Left lung (tissue), 10 donors: ENCODE results near the gene CDK6. TPM values are rescaled to one million over a fixed set of nuclear protein-coding genes. Genes with fewer than 3 reads are reported as not detected.

Experiments used
- ATAC-seq: fragments of 200-7000 bp; cut with Tn5 transposase; one replicate; pipeline ENCODE4 v1.9.1; 2020; ENCODE audit warnings: moderate library complexity
- DNase-seq, 4 donors: peaks; one replicate each; pipeline ENCODE4 v3.0.0-alpha.2; 2013 to 2020
- H3K27ac ChIP-seq, 2 donors: fragments of 200-600 bp; sonication (generic) in 1 of 2; one replicate each; pipeline versions ENCODE4 v1.5.0 to v1.8.0; 2020 to 2021
- H3K27me3 ChIP-seq, 2 donors: fragments of 200-600 bp; sonication (generic) in 1 of 2; one replicate each; pipeline versions ENCODE4 v1.5.0 to v1.8.0; 2020 to 2021
- H3K36me3 ChIP-seq, 2 donors: fragments of 200-600 bp; sonication (generic) in 1 of 2; one replicate each; pipeline versions ENCODE4 v1.5.0 to v1.8.0; 2020 to 2021
- H3K4me1 ChIP-seq, 2 donors: fragments of 200-600 bp; one replicate each; pipeline ENCODE4 v1.8.0; 2021
- H3K4me3 ChIP-seq, 2 donors: fragments of 200-600 bp; sonication (generic) in 1 of 2; one replicate each; pipeline versions ENCODE4 v1.5.0 to v1.8.0; 2020 to 2021; ENCODE audit warnings: mild to moderate bottlenecking in 1 of 2
- H3K9me3 ChIP-seq, 2 donors: fragments of 200-600 bp; sonication (generic) in 1 of 2; one replicate each; pipeline versions ENCODE4 v1.5.0 to v1.8.0; 2020 to 2021
- intact Hi-C, 2 donors: fragments of 100-400 bp; cut with DNase I; formaldehyde crosslinking; loops; one replicate each; pipeline versions ENCODE4 v1.11.2 to v1.14.2; 2022
- polyA plus RNA-seq, 6 donors: library from polyadenylated mRNA; unstranded; fragments of 120-200 nt; gene quantifications; one replicate each; pipeline ENCODE4 v1.2.1, GENCODE V29; 2013; ENCODE audit not compliant: insufficient read length in 6 of 6
- total RNA-seq, 2 donors: library from RNA; stranded (reverse); fragmentation: NEBNext Ultra II Directional; extraction: Animal tissue kit (Norgen Biotek cat#: 25700); gene quantifications; one replicate each; pipeline ENCODE4 v1.2.1, GENCODE V29; 2021
- TF ChIP-seq, protein P1 (sequence below), 2 donors: fragments of 200-600 bp; sonication (generic) in 1 of 2; IDR thresholded peaks; one replicate each; pipeline versions ENCODE4 v1.5.0 to v1.8.0; 2021; ENCODE audit warnings: antibody characterized with exemption in 2 of 2
- donor health status: DM: no; HTN: yes; CAD: no.
- donor health status: DM: no; HTN: no; CAD: no.

The CDK6 gene
- total and polyA plus RNA-seq, 8 donors = 20.3 to 52.2 (median 43.7) TPM

DNA sequence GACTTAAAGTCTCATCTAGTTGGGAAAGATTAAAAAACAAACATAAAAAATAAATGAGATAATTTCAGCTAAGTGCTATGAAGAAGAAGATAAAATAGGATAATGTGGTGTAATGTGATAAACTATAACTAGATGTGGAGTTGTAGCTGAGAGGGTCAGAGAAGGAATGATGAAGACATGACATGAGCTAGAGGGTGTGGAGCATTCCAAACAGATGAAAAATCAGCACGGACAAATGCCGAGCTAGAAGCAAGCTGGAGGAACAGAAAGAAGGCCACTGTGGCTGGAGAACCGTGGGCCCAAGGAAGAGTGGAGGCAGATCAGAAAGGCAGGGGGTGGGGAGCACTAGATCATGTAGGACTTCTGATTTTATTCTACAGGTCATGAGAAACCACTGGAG is 70.6 kb downstream of the CDK6 start:
- Histone ChIP-seq H3K4me3 (no peak overlapping the region), H3K27ac (no peak overlapping the region), H3K9me3 (no peaks in the 10 kb centered on the region), H3K36me3 (no peaks in the 10 kb centered on the region), H3K27me3 (no peaks in the 10 kb centered on the region), H3K4me1 (peaks cover 13 to 19% of the 10 kb centered on the region in 2 donors)
- DNase-seq (no peak), ATAC-seq (peak; percentile 35)
- intact Hi-C loops = loop anchor here in 1 of 2 donors (10.0 kb wide), 1 partner anchor 59 kb away; no protein-coding TSS in a partner anchor
- TF ChIP-seq, protein P1, sequence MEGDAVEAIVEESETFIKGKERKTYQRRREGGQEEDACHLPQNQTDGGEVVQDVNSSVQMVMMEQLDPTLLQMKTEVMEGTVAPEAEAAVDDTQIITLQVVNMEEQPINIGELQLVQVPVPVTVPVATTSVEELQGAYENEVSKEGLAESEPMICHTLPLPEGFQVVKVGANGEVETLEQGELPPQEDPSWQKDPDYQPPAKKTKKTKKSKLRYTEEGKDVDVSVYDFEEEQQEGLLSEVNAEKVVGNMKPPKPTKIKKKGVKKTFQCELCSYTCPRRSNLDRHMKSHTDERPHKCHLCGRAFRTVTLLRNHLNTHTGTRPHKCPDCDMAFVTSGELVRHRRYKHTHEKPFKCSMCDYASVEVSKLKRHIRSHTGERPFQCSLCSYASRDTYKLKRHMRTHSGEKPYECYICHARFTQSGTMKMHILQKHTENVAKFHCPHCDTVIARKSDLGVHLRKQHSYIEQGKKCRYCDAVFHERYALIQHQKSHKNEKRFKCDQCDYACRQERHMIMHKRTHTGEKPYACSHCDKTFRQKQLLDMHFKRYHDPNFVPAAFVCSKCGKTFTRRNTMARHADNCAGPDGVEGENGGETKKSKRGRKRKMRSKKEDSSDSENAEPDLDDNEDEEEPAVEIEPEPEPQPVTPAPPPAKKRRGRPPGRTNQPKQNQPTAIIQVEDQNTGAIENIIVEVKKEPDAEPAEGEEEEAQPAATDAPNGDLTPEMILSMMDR (IDR thresholded peaks at IDR 0.05) = no peak

DNA sequence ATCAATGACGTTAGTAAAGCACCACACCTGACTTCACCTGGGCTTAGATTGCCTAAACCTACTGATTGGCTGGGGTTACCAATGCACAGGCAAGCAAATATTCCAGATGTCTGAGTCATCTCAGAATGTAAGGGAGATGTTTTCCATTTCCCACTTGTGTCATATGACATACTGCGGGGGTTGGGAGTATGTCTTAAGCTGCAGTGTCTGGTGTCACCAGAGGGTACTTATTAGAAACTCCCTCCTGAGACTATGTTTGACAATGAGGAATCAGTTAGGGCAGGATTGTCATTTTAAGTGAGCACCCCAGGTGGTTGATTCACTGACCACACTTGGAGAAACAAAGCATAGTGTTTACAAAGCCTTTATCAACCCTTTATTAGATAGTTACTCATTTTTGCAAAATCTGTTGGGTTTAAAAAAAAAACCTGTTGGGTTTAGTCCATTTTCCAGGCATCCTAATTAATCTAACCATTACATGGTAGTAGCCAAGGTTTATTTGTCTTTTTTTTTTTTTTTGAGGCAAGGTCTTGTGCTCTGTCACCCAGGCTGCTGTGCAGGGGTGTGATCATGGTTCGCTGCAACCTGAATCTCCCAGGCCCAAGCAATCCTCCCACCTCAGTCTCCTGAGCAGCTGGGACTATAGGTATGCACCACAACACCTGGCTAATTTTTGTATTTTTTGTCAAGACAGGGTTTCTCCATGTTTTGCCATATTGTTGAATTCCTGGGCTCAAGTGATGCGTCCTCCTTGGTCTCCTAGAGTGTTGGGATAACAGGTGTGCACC is 72.5 kb downstream of the CDK6 start:
- H3K4me3 ChIP-seq = no peak overlapping the region
- no peak for DNase-seq
- intact Hi-C loops = loop anchor here in 1 of 2 donors (10.0 kb wide), 1 partner anchor 61 kb away; no protein-coding TSS in a partner anchor
- peak; percentile 42 for ATAC-seq
- no peaks in the 10 kb centered on the region for H3K27me3 ChIP-seq
- TF ChIP-seq, protein P1 (IDR thresholded peaks at IDR 0.05) = no peak
- no peaks in the 10 kb centered on the region for H3K9me3 ChIP-seq
- H3K36me3 ChIP-seq = no peaks in the 10 kb centered on the region
- peaks cover 13 to 19% of the 10 kb centered on the region in 2 donors for H3K4me1 ChIP-seq
- H3K27ac ChIP-seq = no peak overlapping the region

- Histone ChIP-seq H3K9me3 (no peaks in the 10 kb centered on the region), H3K36me3 (no peaks in the 10 kb centered on the region), H3K27me3 (no peaks in the 10 kb centered on the region), H3K4me3 (no peak overlapping the region), H3K4me1 (peaks cover 13 to 19% of the 10 kb centered on the region in 2 donors), H3K27ac (no peak overlapping the region)
- no peak for DNase-seq
- intact Hi-C loops = loop anchor here in 1 of 2 donors (10.0 kb wide), 1 partner anchor 62 kb away; no protein-coding TSS in a partner anchor
- no peak for ATAC-seq
- TF ChIP-seq, protein P1 (IDR thresholded peaks at IDR 0.05) = no peak
Observed at GRCh38 chr7:92762851-92763250, 73.5 kb downstream of the CDK6 start.

DNA sequence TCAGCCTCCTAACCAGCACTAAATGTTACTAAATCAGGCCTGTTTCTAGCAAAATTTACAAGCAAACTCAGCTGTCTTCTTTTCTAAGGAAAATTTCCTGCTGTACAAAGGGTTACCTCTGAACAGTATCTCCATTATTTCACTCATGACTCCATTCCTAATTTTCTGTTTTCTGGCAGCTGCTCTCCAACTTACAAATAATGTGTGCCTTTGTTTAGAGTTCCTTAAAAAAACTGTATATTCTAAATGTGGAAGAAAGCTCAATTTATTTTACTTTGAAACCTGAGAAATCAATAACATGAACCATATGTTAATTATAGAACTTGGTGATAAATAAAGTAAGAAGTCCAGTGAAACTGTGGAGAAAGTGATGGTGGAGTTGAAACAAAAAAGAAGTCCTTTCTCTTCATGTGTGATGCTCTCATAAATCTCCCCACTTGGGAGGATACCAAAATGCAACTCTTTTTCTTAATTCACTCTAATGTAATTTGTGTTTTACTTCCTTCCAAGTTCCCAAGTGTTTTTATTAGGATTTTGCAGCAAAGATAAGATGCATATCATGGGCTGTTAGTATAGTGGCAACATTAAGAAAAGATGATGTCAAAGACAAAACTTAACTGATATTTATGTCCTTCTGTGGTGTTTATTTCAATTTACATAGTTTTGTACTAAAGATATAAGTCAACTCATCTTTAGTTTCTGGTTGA is 74.8 kb downstream of the CDK6 start:
- no peak for DNase-seq
- peaks cover 8 to 10% of the 10 kb centered on the region in 2 donors for H3K4me1 ChIP-seq
- H3K4me3 ChIP-seq = no peak overlapping the region
- H3K27me3 ChIP-seq = no peaks in the 10 kb centered on the region
- H3K9me3 ChIP-seq = no peaks in the 10 kb centered on the region
- intact Hi-C loops = loop anchor here in 1 of 2 donors (10.0 kb wide), 1 partner anchor 63 kb away; no protein-coding TSS in a partner anchor
- H3K27ac ChIP-seq = no peak overlapping the region
- ATAC-seq = no peak
- TF ChIP-seq, protein P1 (IDR thresholded peaks at IDR 0.05) = no peak
- H3K36me3 ChIP-seq = no peaks in the 10 kb centered on the region
